HuH-7 (cell line): ENCODE measurements around the gene SULF2.

ENCODE experiments used
- DNase-seq: peaks from one replicate; pipeline ENCODE4 v3.0.0; 2011; ENCODE audit warnings: low spot score

The SULF2 gene

DNA sequence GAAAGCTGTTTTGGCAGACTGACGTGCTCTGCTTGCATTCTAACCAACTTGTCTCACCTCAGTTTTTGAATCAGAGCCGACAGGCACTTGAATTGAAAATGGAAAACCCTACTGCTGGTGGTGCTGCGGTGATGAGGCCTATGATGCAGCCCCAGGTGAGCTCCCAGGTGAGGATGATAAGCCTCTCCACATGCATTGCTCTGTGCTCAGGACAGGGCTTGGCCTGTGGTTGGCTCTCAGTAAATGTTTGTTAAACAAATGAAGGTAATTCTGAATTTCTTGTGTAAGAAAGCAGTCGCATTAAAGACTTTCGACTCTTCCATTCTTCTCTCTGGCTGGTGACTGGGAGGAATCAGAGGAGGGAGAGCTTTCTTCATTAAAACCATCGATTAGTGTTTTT is 136.3 kb downstream of the SULF2 start:
- no peak for DNase-seq

DNA sequence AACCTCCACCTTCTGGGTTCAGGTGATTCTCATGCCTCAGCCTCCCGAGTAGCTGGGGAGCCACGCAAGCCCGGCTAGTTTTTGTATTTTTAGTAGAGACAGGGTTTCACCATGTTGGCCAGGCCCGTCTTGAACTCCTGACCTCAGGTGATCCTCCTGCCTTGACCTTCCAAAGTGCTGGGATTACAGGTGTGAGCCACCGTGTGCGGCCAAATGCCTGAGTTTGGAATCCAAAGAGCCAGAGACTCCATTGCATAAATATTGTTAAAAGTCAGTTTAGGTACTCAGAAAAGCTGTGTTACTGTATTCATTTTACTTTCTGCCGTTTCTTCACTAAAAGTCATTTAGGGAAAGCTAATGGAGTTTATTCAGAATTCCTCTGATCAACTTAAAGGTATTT is 137.3 kb downstream of the SULF2 start:
- DNase-seq: no peak

DNA sequence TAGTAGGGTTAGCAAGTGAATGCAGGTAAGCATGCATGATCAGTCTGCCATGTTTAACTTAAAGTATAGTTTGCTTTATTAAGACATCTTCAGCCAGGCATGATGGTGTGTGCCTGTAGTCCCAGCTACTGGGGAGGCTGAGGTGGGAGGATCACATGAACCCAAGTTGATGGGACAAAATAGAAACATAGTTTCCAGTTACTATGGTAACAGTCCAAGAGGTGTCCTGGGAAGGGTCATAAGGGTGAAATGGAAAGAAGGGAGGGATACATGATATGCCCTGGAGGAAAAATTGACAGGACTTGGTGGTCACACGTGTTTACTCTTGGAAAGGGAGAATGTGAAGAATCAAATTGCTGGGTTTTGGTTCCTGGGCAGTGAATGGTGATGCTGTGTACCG is 139.6 kb downstream of the SULF2 start:
- DNase-seq: no peak

DNA sequence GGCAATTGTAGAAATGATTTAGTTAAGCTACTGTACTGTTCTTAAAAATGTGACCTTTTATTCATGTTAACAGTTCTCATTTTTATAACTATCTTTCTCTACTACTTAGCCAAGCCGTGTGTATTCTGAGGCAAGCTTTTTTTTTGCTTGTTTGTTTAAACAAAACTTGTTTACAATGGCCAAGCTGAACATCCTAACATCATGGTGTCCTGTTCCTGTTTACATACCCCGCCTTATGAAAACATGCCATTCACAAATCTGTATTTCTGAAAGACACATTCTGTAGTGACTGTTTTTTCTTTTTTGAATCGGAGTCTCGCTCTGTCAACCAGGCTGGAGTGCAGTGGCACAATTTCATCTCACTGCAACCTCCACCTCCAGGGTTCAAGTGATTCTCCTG is 142.7 kb downstream of the SULF2 start:
- no peak for DNase-seq

DNA sequence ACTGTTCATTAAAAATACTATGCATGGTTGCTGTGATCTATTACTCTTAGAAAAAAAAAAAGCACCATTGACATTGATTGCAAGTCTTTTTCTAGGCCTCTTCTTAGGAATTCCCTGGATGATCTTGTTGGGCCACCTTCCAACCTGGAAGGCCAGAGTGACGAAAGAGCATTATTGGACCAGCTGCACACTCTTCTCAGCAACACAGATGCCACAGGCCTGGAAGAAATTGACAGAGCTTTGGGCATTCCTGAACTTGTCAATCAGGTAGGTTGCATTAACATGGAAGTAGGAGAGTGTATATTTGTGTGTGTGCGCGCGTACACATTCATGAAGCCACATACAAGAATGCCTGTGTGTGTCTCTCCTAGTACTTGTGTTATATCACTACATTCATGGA is 143.2 kb downstream of the SULF2 start:
- DNase-seq: no peak

DNA sequence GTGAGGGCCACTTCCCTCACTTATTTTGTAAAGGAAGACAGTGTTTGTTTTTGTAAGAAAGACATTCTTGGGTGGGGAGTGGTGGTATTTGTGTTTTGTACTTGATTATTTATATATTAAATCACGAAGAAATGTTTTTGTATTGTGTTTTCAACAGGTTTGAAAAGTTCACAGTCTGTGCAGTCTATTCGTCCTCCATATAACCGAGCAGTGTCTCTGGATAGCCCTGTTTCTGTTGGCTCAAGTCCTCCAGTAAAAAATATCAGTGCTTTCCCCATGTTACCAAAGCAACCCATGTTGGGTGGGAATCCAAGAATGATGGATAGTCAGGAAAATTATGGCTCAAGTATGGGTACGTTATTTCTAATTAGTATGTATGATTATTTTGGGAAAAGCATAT is 146.4 kb downstream of the SULF2 start:
- no peak for DNase-seq

DNA sequence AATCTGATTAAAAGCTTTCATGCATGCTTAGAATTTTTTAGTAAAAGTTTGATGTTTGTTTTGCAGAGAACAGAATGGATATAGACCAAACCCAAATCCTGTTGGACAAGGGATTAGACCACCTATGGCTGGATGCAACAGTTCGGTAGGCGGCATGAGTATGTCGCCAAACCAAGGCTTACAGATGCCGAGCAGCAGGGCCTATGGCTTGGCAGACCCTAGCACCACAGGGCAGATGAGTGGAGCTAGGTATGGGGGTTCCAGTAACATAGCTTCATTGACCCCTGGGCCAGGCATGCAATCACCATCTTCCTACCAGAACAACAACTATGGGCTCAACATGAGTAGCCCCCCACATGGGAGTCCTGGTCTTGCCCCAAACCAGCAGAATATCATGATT is 150.0 kb downstream of the SULF2 start:
- no peak for DNase-seq

DNA sequence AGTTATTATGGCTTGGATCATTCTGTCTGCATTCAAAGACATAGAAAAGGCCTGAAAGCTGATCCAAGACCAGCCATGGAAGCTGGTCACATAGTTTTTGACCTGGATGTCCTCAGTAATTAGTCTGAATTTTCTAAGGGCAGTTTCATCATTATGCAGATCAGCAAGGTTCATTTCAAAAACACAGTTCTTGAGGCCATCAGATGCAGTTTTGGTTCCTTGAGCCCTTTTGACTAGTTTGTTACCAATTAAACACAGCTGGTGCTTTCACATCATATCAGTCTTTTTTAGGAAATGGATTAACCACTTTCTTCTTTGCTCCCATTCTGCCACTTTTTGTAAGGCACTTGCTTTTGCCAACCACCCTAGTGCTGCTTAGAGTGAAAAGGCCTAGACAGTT is 154.2 kb downstream of the SULF2 start:
- DNase-seq: no peak

DNA sequence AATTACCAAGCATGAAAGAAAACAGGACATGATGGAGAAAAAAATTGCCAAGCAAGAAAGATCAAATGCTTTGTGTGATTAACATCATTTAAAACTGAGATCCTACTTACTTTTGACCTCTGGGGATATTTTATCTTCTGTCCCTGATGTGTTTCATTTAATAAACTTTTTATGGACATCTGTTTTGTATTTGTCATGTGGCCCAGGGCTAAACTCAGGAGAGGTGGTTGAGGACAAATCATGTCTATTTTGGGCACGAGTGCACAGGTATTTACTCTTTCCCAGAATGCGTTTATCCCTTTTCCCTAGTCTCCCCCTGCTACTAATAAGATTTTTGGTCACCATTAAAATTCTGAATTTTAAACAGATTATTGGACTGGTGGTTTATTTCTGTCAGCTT is 155.4 kb downstream of the SULF2 start:
- DNase-seq: no peak

DNA sequence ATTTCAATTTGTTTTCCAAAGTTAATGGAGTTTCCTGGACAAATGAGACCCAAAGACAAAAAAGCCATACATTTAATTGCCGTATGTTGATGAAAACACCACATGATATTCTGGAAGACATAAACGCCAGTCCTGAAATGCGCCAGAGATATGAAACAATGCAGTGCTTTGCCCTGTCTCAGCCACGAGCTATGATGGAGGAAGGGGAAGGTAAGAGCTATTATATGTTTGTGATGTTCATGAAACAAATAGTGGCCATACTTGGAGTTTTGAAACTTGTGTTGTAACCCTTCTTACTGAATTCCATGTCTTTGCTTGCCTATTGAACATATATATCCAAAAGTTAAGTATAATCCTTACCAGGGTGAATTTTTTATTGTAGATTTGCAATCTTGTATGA is 157.7 kb downstream of the SULF2 start:
- DNase-seq: no peak

DNA sequence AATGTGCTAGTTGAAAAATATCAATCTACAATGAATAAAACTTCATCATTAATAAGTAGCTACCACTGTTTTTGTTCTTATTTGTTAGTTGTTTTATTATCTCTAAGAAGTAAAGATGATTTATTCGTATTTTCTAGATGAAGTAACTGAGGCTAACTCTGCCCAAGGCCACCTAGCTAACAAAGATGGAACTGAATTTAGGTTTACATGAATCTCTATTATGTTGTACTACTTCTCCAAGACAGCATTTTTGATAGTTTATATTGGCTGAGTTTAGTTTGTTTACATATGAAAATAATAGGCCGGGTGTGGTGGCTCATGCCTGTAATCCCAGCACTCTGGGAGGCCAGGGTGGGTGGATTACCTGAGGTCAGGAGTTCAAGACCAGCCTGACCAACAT is 162.1 kb downstream of the SULF2 start:
- no peak for DNase-seq

DNA sequence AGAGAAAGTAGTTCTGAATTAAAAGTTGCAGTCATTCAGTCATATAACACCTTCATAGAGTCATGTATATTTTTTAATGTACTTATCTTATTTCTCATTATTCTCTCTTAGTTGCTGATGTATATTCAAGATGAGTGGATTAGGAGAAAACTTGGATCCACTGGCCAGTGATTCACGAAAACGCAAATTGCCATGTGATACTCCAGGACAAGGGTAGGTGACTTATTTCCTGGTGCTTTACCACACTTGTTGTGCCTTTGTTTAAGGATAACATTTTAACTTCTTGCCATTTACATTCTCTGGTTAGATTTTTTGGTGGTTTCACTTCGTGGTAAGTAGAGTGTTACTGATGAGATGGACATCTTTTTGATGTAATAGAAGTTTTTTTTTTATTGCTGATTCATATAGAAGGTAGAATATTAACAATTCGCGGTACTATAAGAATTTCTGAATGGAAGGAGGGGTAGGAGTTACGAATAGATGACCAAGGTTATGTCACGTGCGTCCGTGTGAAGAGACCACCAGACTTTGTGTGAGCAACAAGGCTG is 163.1 kb downstream of the SULF2 start:
- DNase-seq: no peak

DNA sequence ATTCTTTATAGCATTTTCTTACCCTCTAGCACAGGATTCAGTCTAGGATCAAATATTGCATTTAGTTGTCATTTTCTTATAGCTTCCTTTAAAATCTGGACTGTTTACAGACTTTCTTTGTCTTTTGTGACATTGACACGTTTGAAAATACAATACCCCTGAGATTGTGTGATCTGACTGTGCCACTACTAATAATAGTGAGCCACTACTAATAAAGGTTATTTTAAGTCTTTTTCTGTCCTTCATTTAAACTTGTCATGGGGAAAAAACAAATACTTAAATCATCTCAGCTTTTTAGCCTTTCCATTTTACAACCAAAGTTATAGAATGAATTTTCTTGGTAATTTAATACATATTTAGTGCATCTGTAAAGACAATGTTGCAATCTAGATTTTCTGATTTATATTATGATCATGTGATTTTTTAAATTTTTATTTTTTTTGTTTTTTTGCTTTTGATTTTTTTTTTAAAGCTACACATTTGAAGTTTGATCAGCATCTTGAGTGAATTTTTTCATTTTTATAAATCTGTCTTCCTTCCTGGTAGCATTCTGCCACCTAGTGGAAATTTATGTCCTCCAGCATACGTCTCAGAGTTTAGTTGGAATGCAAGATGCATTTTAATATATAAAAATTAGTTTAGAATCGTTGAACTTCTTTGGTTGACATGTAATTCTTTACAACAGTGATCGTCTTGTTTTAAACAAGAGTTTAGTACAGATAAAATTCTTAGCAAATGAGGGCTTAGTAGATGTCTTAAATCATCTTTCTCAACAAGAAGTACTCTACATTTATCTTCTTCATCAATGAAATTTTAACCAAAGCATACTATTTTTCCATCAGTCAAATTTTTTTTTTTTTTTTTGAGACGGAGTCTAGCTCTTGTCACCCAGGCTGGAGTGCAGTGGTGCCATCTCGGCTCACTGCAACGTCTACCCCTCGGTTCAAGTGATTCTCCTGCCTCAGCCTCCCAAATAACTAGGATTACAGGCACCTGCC is 164.2 kb downstream of the SULF2 start:
- no peak for DNase-seq

DNA sequence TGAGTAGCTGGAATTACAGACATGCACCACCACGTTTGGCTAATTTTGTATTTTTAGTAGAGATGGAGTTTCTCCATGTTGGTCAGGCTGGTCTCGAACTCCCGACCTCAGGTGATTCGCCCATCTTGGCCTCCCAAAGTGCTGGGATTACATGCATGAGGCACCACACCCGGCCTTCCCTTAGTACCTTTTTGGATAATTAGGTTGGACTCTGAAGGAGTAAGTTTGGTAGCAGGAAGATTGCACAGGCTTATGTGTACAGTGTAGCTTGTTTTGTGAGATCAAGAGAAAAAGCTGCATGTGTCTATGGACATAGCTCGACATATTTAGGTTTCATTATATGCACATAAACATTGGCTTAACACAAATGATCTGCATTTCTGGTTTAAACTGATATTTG is 166.8 kb downstream of the SULF2 start:
- DNase-seq: no peak

DNA sequence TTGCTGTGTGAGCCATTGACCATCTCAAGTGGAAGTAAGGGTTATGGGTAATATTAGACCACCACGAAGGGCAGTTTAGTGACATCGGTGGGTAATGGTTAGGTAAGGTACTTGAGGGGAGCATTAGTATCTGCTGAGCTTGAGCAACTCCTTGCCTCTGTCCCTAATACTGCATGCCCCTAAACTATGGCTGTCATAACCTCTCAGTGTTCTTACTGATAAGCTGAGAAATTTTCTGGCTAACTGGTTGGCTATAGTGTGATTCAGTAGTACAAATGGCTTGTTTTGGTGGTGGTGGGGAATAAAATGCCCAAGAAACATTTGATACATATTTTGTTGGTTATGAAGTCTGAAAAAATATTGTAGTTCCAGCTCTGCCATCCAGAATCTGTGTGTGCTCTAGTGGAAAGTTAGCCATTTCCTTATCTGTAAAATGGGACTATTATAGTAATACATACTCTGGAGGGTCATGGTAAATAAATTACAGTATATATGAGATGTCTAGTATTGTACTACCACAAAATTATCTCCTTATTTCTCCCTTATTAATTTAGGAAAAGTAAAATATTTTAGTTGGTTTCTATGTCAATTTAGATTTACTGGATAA is 170.5 kb downstream of the SULF2 start:
- DNase-seq: no peak

DNA sequence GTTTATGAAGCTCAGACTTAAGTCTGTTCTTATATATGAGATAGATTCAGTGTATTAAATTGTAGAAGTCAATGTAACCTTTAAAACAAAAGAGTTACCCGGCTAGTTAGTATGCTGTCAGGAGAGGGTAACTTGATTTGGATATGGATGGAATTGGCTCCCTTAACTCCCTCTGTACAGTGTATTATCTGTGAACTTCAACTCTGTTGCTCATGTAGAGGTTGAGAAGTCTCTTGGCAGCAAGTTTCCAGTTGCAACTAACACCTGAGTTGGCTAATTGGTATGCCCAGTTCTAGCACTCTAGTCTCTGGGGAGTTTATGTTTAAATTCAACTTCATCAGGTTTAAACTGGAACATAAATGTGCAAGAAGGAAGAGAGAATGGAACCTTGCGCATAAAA is 172.6 kb downstream of the SULF2 start:
- no peak for DNase-seq

DNA sequence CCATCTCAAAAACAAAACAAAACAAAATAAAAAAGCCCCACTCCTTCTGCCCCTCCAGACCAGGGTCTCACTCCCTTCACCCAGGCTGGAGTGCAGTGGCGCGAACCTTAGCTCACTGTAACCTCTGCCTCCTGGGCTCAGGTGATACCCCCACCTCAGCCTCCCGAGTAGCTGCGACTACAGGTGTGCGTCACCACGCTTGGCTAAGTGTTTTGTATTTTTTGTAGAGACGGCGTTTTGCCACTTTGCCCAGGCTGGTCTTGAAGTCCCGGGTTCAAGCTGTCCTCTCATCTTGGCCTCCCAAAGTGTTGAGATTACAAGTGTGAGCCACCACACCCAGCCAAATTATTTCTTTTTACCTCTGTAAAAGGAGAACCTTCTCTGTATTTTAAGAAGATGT is 173.5 kb downstream of the SULF2 start:
- DNase-seq: no peak

DNA sequence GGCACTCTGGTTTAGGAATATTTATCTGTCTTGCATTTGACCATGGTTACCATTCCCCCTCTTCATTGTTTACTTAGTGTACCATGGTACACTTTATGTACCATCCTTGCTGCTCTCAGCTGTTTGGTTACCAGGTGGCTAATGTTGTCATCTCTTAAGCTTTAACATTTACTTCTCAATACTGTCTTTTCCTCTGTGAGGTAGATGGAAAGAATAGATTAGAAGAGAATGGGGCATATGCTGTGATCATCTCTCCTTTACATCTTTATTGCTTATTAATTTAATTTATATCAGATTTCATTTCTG is 174.4 kb downstream of the SULF2 start:
- DNase-seq: no peak

DNA sequence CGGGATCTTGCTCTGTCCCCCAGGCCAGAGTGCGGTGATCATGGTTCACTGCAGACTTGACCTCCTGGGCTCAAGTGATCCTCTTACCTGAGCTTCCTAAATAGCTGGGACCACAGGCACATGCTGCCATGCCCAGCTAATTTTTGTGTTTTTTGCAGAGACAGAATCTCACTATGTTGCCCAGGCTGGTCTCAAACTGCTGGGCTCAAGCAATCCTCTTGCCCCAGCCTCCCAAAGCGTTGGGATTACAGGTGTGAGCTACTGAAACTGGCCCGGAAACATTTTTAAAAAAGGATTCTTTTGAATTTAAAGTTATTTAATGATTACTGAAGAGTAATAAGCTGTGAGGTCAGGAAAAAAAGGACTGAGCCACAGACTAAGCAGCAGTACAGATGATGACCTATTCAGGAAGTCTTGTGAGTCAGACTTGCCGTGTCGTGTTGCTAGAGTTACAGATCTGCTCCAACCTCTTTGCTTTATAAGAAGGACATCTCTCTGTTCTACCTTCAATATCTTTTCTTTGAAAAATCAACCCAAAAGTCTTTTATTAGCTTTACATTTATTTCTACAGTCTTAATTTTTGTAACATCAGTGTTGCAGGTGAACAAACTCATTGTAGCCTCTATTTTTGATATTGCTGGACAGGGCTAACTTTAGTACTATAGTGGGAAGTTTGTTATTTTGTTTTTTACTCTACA is 174.9 kb downstream of the SULF2 start:
- no peak for DNase-seq

DNA sequence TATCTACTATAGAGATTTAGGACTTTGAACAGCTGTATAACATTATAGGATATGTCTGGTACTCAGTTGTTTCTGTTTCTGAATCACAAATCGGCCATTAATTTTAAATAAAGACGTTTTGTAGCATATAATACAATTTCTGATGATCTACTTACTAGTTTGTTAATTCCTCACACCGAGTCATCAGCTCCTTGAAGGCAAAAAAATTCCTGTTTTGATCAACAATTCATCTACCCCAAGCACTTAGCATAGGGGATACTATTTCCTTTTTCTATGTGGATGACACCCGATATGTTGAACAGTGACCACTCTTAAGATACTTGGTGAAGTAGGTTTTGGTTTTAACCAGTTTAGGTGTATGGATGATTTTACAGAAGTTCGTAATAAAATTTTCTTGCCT is 176.3 kb downstream of the SULF2 start:
- no peak for DNase-seq
